Mesodermal cell (in vitro differentiated cells): ENCODE measurements around the gene ENTREP1.
"Not testable (repeated sequence)": the region's sequence is repeated elsewhere in the genome, so short reads cannot be mapped to it uniquely, and the experiment has no call there.

Experiments
- H3K27ac ChIP-seq: 2 replicates; pipeline ENCODE4 v1.7.0; 2013; ENCODE audit warnings: mild to moderate bottlenecking, low read depth, low read length, moderate library complexity; ENCODE audit not compliant: severe bottlenecking
- H3K36me3 ChIP-seq: 2 replicates; pipeline ENCODE4 v1.7.1; 2013; ENCODE audit warnings: mild to moderate bottlenecking, low read length, moderate library complexity; ENCODE audit not compliant: control insufficient read depth, insufficient read depth
- H3K4me1 ChIP-seq: one replicate; pipeline ENCODE4 v1.7.1; 2013; ENCODE audit warnings: mild to moderate bottlenecking, low read length; ENCODE audit not compliant: insufficient read depth, control insufficient read depth, poor library complexity, severe bottlenecking
- H3K4me3 ChIP-seq: 2 replicates; pipeline ENCODE4 v1.7.0; 2013; ENCODE audit warnings: low read length, control low read depth, mild to moderate bottlenecking; ENCODE audit not compliant: insufficient read depth, poor library complexity, severe bottlenecking; ENCODE audit errors: extremely low read depth
- H3K9me3 ChIP-seq: 2 replicates; pipeline ENCODE4 v1.7.1; 2013; ENCODE audit warnings: mild to moderate bottlenecking, low read length, moderate library complexity; ENCODE audit not compliant: control insufficient read depth
- WGBS, 2 experiments: methylation state at CpG; one replicate each; pipeline ENCODE4 v1.1.5; 2013; ENCODE audit warnings: missing lambda C conversion rate in 2 of 2; ENCODE audit not compliant: insufficient coverage in 2 of 2; 5-methylcytosine and 5-hydroxymethylcytosine counted together

The ENTREP1 gene

GRCh38 chr9:69299315-69299714 lies 25.7 kb upstream of the ENTREP1 start:
- Histone ChIP-seq H3K4me1 (peaks cover 3% of the 10 kb centered on the region), H3K9me3 (no peaks in the 10 kb centered on the region), H3K36me3 (no peaks in the 10 kb centered on the region), H3K27ac (no peak overlapping the region), H3K4me3 (no peak overlapping the region)
- 83 to 100% methylated on average over 1 of the region's 1 CpG for WGBS, 2 experiments

- no peak overlapping the region for H3K27ac ChIP-seq
- H3K36me3 ChIP-seq: no peaks in the 10 kb centered on the region
- H3K9me3 ChIP-seq: no peaks in the 10 kb centered on the region
- 57 to 82% methylated on average over 1 of the region's 1 CpG for WGBS, 2 experiments
- H3K4me3 ChIP-seq: no peak overlapping the region
- H3K4me1 ChIP-seq: peaks cover 3% of the 10 kb centered on the region
Observed at GRCh38 chr9:69299826-69300225, 25.2 kb upstream of the ENTREP1 start.

- no peaks in the 10 kb centered on the region for H3K36me3 ChIP-seq
- WGBS, 2 experiments: no CpG with 5 or more reads among the region's 2 CpGs
- peaks cover 5% of the 10 kb centered on the region for H3K4me1 ChIP-seq
- no peak overlapping the region for H3K4me3 ChIP-seq
- H3K27ac ChIP-seq: no peak overlapping the region
- H3K9me3 ChIP-seq: no peaks in the 10 kb centered on the region
Observed at GRCh38 chr9:69303331-69303730, 21.7 kb upstream of the ENTREP1 start.

- not testable (repeated sequence) for H3K4me1 ChIP-seq, H3K4me3 ChIP-seq, H3K36me3 ChIP-seq, H3K27ac ChIP-seq, H3K9me3 ChIP-seq
- WGBS, 2 experiments: 83 to 95% methylated on average over 3 of the region's 5 CpGs
Observed at GRCh38 chr9:69306895-69307445, 18.0 kb upstream of the ENTREP1 start.

- Histone ChIP-seq H3K4me1 (peaks cover 7% of the 10 kb centered on the region), H3K4me3 (no peak overlapping the region), H3K36me3 (no peaks in the 10 kb centered on the region), H3K27ac (peak overlapping the region; percentile 74), H3K9me3 (peaks cover 7% of the 10 kb centered on the region)
- WGBS, 2 experiments: 71 to 81% methylated on average over 5 of the region's 5 CpGs
Observed at GRCh38 chr9:69307446-69308205, 17.4 kb upstream of the ENTREP1 start.

- Histone ChIP-seq H3K36me3 (no peaks in the 10 kb centered on the region), H3K27ac (peak overlapping the region; percentile 74), H3K4me1 (peaks cover 7% of the 10 kb centered on the region), H3K9me3 (peaks cover 15% of the 10 kb centered on the region), H3K4me3 (no peak overlapping the region)
- whole genome bisulfite sequencing, 2 experiments: 71 to 80% methylated on average over 1 to 3 of the region's 5 CpGs
Observed at GRCh38 chr9:69308206-69308931, 16.6 kb upstream of the ENTREP1 start.

GRCh38 chr9:69313175-69313574 lies 11.8 kb upstream of the ENTREP1 start:
- no peak overlapping the region for H3K4me3 ChIP-seq
- H3K36me3 ChIP-seq: no peaks in the 10 kb centered on the region
- H3K27ac ChIP-seq: no peak overlapping the region
- H3K4me1 ChIP-seq: peaks cover 4% of the 10 kb centered on the region
- H3K9me3 ChIP-seq: peaks cover 24% of the 10 kb centered on the region

- no CpG with 5 or more reads among the region's 1 CpG for WGBS, 2 experiments
- H3K4me3 ChIP-seq: no peak overlapping the region
- H3K9me3 ChIP-seq: peaks cover 24% of the 10 kb centered on the region
- H3K36me3 ChIP-seq: no peaks in the 10 kb centered on the region
- no peak overlapping the region for H3K27ac ChIP-seq
- H3K4me1 ChIP-seq: no peaks in the 10 kb centered on the region
Observed at GRCh38 chr9:69314547-69314946, 10.5 kb upstream of the ENTREP1 start.

GRCh38 chr9:69317081-69317480 lies 7.9 kb upstream of the ENTREP1 start:
- peaks cover 22% of the 10 kb centered on the region for H3K9me3 ChIP-seq
- H3K36me3 ChIP-seq: no peaks in the 10 kb centered on the region
- H3K27ac ChIP-seq: no peak overlapping the region
- no CpG with 5 or more reads among the region's 2 CpGs for WGBS, 2 experiments
- no peaks in the 10 kb centered on the region for H3K4me1 ChIP-seq
- no peak overlapping the region for H3K4me3 ChIP-seq

GRCh38 chr9:69317894-69318293 lies 7.1 kb upstream of the ENTREP1 start:
- Histone ChIP-seq H3K27ac (no peak overlapping the region), H3K9me3 (peaks cover 14% of the 10 kb centered on the region), H3K36me3 (no peaks in the 10 kb centered on the region), H3K4me3 (no peak overlapping the region), H3K4me1 (no peaks in the 10 kb centered on the region)
